Ureter (tissue), 1 donor: ENCODE measurements around the gene ACLY. TPM values are rescaled to one million over a fixed set of nuclear protein-coding genes. Genes with fewer than 3 reads are reported as not detected.
"Not testable (repeated sequence)": the region's sequence is repeated elsewhere in the genome, so short reads cannot be mapped to it uniquely, and the experiment has no call there.

Experiments used
- DNase-seq: peaks from one replicate; pipeline ENCODE4 v3.0.0-alpha.2; 2020; ENCODE audit warnings: low spot score
- total RNA-seq: library from RNA; stranded (reverse); gene quantifications from one replicate; pipeline ENCODE4 v1.2.4, GENCODE V29; 2023
- donor health status: DM: yes; HTN: yes; CAD: no.

ACLY gene
- total RNA-seq, 1 donor from 2014 or later = 94.2 TPM

DNA sequence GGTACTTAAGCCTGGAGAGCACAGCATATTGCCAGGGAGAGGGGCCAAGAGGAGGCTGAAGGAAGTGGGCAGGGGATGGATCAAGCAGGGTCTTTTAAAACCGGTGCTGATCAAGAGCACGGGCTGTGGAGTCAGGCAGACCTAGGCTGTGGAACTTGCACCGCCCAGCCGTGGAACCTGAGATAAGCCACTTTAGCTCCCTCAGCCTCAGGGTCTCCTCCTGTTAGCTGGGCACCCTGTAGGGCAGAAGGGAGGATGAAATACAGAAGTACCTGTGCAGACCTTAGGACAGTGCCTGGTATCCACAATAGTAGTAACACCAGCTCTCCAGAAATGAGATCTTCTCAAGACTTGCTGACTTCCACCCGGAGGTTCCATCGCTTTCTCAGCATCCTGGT lies 20.9 kb upstream of the ACLY start:
- no peak for DNase-seq

DNA sequence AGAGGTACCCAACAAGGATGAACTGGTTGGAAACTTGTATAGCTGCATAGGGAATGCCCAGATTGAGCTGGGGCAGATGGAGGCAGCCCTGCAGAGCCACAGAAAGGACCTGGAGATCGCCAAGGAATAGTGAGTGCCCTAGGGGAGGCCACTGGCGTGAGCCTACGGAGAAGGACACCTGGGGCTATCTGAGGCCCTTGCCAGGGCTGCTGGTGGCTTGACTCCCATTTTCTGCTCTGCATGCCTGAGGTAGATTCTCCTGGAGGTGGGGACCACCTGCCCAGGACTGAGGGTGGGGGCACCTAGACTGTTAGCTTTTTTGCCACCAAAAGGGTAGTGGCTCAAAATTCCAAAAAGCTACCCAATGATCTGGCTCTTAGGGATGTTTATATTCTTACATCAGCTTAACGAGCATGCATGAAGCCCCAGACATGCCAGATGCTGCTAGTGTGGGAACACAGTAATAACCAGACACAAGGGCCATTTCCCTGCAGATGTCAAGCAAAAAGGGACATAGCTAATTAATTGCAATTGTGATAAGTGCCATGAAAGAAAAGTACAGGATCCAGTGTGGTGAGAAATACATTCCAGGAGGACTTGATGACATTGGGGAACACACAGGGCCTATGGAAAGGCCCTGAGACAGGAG lies 20.4 kb upstream of the ACLY start:
- no peak for DNase-seq

DNA sequence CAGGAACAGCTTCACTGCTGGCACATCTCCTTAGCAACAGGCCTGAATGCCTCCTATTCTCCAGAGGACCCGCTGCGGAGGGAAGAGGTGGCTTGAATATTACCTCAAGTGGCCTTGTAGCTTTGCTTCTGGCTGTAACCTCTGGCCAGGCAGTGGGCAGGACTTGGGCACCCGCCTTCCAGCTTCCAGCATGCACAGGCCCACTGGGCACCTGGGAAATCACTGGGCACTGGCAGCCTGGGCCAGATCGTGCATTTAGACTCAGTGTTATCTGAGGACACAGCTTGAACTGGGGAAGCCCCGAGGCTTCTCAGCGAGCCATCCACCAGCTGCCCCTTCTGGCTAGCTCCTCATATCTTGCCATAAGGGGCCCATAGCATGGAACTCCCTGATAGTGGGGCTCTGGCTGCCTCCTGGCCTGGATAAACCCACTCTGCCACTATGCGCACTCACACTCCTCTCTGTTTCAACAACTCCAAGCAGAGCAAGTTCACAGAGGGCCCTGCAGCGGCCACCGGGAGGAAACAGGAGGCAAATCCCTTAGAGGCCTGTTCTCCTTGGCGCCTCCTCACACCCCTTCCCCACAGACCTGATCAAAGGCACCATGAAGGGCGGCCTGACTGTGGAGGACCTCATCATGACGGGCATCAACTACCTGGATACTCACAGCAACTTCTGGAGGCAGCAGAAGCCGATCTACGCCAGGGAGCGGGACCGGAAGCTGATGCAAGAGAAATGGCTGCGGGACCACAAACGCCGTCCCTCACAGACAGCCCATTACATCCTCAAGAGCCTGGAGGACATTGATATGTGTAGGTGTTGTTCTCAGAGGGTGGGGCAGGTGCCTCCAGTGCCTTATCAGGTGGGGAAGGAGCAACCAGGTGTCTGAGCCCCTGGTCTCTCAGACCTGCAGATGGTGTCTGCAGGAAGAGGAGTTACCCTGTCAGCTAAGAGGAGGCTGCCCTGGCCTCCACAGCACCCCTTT lies 19.5 kb upstream of the ACLY start:
- DNase-seq = no peak

DNA sequence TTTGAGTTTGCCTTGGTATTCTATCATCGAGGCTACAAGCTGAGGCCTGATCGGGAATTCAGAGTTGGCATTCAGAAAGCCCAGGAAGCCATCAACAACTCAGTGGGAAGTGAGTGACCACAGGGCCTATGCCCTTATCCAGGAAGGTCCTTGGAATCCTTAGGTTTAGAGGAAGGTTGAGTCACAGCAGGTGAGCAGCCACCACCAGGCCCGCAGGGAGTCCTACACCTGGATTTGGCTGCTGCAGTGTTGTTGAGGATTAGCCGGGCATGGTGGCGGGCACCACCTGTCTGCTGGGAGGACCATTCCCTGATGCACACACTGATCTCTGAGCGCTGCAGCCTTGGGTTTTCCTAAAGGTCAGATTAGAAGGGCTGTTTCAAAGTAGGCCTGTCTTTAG lies 16.9 kb upstream of the ACLY start:
- DNase-seq = no peak

DNA sequence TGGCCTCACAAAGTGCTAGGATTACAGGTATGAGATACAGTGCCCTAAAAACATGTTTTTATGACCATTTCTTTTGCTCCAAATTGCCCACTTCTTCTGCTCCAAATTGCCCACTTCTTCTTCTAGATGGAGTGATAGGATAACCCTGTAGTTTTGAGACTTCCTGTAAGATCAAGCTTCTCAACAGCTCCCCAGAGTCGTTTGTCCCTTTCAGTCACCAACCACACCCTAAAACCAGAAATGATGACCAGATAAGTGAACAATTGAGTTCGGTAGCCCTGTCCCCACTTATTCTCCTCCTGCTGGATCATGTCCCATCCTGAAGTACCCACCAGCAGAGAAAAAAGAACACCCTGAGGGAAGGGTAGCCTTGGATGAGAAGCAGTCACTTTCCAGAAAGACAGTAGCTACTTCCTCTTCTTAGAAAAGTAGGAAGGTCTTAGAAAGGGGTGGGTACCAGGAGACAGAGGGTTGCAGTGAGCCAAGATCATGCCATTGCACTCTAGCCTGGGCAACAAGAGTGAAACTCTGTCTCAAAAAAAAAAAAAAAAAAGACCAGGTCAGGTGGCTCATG lies 14.2 kb upstream of the ACLY start:
- DNase-seq = no peak

DNA sequence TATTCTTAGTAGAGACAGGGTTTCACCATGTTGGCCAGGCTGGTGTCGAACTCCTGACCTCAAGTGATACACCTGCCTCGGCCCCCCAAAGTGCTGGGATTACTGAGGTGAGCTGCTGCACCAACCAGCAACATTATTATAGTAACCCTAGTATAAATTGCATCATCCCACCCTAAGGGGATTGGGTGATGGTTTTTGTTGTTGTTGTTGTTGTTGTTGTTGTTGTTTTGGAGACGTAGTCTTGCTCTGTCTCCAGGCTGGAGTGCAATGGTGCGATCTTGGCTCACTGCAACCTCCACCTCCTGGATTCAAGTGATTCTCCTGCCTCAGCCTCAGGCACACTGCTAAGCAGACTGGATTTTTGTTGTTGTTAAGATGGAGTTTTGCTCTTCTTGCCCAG lies 13.0 kb upstream of the ACLY start:
- DNase-seq = not testable (repeated sequence)

DNA sequence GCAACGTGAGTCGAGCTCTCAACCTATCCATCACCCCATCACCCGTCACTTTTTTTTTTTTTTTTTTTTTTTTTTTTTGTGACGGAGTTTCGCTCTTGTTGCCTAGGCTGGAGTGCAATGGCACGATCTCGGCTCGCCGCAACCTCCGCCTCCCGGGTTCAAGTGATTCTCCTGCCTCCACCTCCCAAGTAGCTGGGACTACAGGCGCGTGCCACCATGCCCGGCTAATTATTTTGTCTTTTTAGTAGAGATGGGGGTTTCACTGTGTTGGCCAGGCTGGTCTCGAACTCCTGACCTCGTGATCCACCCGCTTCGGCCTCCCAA lies 12.0 kb upstream of the ACLY start:
- DNase-seq = not testable (repeated sequence)

DNA sequence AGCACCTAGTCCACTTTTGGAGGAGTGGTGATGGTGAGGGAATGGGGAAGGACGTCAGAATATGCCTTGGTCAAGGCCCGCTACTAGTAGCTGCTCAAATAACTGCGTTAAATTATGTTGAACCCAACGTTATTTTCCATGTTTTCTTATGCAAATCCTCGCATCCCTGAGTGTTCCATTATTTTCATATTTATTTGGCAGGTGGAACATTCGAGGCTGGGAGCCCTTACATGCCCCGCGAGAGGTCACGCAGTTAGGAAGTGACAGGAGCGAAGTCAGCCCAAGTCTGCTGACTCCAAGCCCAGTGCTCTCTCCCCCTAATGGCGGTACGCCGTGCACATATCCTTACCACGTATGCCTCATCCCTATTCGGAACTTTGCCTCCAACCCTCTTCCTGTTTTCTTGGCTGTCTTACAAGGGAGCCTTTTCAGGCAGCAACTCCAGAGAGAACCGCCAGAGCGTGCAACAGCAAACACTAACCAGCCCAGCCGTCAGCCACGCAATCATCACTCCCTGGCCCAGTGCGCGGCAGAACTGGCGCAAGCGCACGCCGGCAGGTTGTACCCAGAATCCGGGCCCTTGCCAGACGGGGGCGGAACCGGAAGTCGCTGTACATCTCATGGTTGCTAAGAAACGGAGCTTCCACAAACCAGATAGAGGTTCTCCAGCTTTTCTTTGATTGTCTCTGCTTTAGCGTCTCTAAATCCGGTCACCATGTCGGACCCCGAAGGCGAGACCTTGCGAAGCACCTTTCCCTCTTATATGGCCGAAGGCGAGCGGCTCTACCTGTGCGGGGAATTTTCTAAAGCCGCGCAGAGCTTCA lies 11.5 kb upstream of the ACLY start, which contains the start of gene ODAD4:
Gene ODAD4, plus strand, starts transcription at position 609 of the 824 bp plus-strand sequence. Its CDS starts 107 bp downstream, at position 716.
- DNase-seq = peak; percentile 96

DNA sequence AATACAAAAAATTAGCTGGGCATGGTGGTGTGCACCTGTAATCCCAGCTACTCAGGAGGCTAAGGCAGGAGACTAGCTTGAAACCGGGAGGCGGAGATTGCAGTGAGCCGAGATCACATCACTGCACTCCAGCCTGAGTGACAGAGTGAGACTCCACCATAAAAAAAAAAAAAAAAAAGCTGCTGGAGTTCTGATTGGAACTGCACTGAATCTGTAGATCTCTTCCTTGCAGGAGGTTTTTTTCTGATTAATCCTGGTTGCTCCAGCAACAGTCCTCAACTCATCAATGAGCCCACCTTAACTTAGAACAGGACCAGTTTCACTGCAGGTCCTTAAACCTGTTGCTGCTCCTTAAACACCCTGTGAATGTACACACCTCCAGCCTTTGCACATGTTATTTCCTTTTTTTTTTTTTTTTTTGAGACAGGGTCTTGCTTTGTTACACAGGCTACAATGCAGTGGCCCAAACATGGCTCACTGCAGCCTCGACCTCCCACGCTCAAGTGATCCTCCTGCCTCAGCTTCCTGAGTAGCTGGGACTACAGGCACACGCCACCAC lies 10.0 kb upstream of the ACLY start:
- no peak for DNase-seq

DNA sequence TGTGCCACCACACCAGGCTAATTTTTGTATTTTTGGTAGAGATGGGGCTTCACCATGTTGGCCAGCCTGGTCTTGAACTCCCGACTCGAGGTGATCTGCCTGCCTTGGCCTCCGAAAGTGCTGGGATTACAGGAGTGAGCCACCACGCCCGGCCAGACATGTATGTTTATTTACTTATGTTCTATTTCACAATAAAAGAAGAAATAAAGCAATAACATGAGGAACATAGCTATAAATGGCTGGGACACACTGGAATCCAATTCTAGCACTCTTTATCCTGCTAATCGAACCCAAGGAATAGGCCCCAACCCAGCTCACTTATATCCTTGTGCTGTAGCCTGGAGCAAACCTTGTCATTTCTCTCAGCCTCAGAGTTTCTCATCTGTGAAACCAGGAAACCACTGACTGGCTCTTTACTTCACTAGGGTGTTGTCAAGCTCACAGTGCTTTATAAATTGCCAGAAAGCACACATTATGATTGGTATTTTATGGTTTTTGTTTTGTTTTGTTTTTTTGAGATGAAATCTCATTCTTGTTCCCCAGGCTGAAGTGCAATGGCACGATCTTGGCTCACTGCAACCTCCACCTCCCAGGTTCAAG lies 7.3 kb upstream of the ACLY start:
- no peak for DNase-seq

DNA sequence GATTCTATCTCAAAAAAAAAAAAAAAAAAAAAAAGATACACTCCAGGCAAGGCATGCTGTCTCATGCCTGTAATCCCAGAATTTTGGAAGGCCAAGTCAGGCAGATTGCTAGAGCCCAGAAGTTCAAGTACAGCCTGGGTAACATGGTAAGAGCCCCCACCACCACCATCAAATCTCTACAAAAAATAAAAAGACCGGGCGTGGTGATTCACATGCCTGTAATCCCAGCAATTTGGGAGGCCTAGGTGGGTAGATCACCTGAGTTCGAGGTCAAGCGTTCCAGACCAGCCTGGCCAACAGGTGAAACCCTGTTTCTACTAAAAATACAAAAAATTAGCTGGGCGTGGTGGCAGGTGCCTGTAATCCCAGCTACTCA lies 1.8 kb upstream of the ACLY start:
- no peak for DNase-seq

DNA sequence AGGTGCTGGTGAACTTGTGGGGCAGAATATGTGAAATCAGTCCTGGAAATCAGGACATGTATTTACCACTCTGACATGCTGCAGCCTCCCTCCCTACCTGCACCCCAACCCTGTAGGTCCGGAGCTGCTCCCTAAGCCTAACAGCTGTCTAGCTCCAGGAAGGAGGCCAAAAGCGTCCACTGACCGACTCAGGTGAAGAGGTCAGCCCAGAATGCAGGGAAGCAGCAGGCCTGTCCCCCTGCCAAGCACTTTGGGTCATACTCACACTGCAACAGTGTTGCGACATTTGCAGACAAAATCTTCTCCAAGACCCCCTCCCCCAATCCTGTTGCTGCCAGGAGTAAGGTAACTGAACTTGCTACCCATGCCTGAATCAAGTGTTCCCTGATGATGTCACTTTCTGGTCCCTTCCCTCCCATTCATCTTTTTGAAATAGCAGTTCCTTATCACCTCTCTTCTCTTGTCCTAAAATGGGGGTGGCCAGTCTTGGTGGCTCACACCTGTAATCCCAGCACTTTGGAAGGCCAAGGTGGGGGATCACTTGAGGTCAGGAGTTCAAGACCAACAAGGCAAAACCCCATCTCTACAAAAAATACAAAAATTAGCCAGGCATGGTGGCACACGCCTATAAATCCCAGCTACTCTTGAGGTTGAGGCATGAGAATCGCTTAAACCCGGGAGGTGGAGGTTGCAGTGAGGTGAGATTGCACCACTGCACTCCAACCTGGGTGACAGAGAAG lies 1.3 kb upstream of the ACLY start:
- DNase-seq = no peak

DNA sequence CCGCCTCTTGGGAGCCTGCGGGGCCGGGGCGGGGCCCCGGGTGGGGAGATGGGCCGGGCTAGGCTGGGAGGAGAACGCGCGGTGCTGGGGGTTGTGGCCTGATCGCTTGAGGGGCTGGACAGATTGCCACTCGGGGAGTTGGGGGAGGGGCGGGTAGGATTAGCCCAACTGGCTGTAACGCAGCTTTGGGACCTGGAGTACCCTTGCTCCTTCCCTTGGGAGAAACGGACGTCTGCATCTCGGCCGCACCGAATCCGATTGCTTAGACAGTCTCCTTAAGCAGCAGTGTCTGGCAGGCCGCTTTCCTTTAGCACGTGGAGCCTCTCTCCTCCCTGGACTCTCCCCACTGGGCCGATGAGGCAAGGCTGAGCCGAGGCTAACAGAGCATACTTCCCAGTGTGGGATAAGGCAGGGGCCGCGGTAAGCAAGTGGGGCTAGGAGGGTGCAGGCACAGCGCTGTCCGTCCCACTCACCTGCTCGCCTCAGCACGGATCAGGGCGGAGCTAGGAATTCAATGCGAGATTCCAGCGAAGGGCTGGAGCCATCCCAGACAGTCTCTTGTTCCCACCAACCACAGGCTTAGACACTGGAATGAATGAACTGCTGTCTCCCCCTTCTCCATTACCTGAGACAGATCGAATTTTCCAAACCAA lies 540 bp upstream of the ACLY start:
- DNase-seq = no peak

DNA sequence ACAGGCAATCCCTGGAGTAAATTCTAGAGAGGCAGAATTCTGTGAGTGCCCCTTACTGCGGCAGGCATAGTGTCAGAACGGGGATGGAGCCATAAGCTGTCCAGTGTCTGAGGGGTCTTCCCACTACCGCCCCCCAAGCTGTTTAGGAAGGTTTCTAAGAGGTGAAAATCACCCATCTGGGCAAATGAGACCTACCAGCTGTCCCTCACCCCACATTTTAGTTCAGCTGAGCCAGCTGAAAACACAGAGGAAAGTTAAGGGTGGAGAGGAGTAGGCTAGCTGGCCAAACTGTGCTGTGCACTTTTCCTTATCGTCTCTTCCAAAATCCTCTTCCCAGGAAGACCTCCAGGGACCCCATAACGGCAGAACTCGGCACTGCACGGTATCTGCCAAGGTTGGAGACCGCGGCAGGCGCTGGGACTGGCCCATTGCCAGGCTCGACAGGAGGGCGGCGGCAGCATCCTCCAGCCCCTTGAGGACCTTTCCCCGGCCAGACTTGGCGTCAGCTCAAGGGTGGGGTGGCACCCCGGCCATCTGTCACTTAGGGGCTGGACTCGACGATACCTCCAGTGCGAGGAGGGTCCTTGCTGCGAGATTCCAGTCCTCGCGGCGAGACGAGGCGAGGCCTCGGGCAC lies 955 bp downstream of the ACLY start:
- DNase-seq = peak; percentile 56

DNA sequence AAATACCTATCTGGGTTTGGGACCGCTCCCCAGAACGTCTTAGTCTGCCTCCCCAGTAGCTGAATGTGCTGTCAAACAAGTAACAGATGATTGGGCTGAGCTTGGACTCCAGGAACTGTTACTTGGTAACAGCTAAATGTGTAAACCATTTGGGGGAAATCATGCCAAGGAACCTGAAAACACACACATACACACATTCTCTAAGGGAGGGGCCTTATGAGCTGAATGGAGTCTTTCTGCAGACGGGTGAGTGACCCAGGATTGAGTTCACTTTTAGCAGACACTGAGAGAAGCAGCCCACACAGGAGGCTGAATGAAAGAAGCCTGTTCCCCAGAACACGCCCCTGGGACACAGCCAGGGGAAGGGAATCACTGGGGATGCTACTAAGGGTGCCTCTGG lies 1.6 kb downstream of the ACLY start:
- no peak for DNase-seq

DNA sequence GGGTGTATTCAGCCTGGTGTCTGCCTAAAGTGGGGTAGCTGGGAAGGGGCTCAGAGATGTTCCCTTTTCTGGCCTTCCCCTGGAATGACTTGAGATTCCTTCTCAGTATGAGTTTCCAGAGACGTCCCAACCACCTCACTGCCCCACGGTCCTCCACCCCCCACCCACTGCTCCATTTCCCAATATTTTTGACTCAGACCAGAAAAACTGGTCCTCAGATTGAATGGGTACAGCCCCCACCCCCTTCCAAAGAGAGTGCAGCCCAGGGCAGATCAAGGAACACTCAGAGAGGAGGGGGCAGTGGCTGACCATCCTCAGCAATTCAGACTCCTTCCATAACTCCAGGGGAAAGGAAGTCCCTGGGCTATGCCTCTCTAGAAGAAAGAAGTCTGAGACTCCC lies 3.2 kb downstream of the ACLY start:
- no peak for DNase-seq

DNA sequence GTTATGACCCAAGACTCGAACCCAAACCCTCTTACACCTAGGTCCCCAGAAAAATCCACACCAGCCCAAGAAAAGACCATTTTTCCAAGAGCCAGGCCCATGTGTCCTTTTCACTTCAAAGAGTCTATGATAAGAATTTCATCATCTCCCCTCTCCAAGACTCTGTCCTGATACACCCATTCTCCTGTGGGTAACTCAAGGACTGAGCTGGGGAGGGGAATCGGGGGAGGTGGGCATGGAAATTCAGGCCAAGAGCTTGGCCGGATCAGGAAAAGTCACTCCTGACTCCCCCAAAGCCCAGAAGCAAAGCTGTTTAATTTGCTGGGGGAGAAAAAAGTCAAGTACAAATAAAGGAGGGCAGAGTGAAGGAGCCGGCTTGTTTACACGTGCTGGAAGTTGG lies 3.7 kb downstream of the ACLY start:
- no peak for DNase-seq

DNA sequence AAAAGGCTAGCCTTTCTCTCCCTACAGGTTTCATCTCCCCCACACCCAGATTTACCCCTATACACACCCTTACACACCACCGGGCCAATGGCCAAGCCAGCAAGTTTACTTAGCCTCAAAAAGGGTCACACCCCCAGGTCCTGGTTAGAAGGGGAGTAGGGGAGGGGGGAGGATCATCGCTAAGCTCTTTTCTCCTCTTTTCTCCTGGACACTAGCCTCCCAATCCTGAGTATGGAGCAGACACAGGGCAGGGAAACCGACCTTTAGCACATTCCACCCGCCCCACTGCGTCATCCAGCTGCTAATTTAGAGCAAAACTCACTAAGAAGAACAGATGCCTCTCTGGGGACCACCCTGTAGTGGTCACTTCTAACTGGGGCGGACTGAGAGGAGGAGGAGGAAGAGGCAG lies 4.4 kb downstream of the ACLY start:
- DNase-seq = no peak

DNA sequence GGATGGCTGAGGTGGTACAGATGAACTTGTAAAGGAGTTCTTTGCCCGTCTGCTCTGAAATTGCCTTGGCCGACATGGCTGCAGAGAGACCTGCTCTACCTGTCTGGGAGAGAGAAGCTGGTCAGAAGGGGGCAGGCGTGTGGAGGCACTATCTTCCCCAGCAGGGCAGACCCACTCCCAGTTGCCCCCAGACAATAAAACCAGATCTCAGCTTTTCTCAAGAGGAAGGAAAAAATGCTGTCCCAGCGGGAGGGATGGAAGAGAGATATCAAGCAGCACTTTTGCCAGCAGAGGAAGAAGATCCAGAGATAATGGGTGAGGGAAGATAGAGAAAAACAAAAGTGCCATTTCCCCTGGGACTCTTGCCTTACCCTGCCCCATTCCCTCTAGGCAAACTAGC lies 5.0 kb downstream of the ACLY start:
- no peak for DNase-seq

DNA sequence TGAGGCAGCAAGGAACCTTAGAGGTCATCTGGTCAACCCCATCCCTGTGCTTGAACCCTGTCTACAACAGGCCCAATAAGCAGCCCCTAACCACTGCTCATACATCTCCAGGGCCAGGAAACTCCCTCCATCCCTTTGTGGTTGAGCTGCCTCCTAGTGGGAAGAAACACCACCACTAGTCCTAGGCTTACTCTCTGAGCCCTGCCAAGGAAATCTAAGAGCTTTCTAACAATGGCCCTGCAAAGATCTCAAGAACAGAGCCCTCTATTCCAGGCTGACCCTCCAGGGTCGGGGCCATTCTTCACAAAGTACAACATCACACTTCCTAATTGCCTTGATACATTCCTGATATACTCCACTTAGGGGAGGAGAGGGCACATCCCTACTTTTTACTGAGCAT lies 5.8 kb downstream of the ACLY start:
- no peak for DNase-seq
